ENCODE results near the gene CCDC124.
A peak's percentile ranks its signal among the peaks of the same experiment; 100 is the strongest.

The CCDC124 gene

GRCh38 chr19:17926044-17926443, 6.8 kb upstream of the CCDC124 start:
- H3K27ac ChIP-seq (ENCODE audit: low read depth, low read length): no peak overlapping the region
- no CpG with 5 or more reads among the region's 4 CpGs for WGBS (ENCODE audit: extremely low coverage, insufficient coverage, low lambda C conversion rate)

GRCh38 chr19:17929056-17929455, 3.8 kb upstream of the CCDC124 start:
- Histone ChIP-seq H4K8ac (ENCODE audit: low read depth, low read length) (no peak overlapping the region), H3K4me2 (ENCODE audit: low read length) (no peak overlapping the region), H3K4me3 (ENCODE audit: low read length) (no peak overlapping the region), H3K4ac (ENCODE audit: low read depth, low read length) (no peak overlapping the region), H2BK5ac (ENCODE audit: low read length) (no peak overlapping the region), H3K18ac (ENCODE audit: low read length) (no peak overlapping the region), H3K79me1 (ENCODE audit: low read length) (peaks cover 7% of the 10 kb centered on the region), H3K27ac (ENCODE audit: low read depth, low read length) (no peak overlapping the region), H2BK15ac (replicated peaks; ENCODE audit: low read depth) (no peak overlapping the region), H2AK5ac (ENCODE audit: low read length) (no peak overlapping the region), H3K23ac (ENCODE audit: low read length) (no peak overlapping the region), H4K5ac (ENCODE audit: low read length) (no peak overlapping the region), H3K56ac (ENCODE audit: low read length) (no peak overlapping the region), H3K36me3 (ENCODE audit: control insufficient read depth, insufficient read depth, low read length) (no peaks in the 10 kb centered on the region), H3K27me3 (ENCODE audit: insufficient read depth, low read length, poor library complexity) (no peaks in the 10 kb centered on the region), H2BK120ac (ENCODE audit: low read depth, low read length) (no peak overlapping the region), H3K4me1 (ENCODE audit: control insufficient read depth, low read depth, low read length) (peaks cover 2% of the 10 kb centered on the region), H3K79me2 (ENCODE audit: control insufficient read depth, insufficient read depth, low read length) (peaks cover 7% of the 10 kb centered on the region), H3K9ac (ENCODE audit: low read length) (no peak overlapping the region)
- no CpG with 5 or more reads among the region's 4 CpGs for WGBS (ENCODE audit: extremely low coverage, insufficient coverage, low lambda C conversion rate)
- DNase-seq: no peak

More at GRCh38 chr19:17926044-17926443, 6.8 kb upstream of the CCDC124 start:
- H3K4me2 ChIP-seq (ENCODE audit: low read length): no peak overlapping the region
- H3K4ac ChIP-seq (ENCODE audit: low read depth, low read length): no peak overlapping the region
- H3K23ac ChIP-seq (ENCODE audit: low read length): no peak overlapping the region
- H2BK120ac ChIP-seq (ENCODE audit: low read depth, low read length): no peak overlapping the region
- no peak overlapping the region for H4K8ac ChIP-seq (ENCODE audit: low read depth, low read length)
- H2BK15ac ChIP-seq (replicated peaks; ENCODE audit: low read depth): no peak overlapping the region
- no peaks in the 10 kb centered on the region for H3K4me1 ChIP-seq (ENCODE audit: control insufficient read depth, low read depth, low read length)
- H3K18ac ChIP-seq (ENCODE audit: low read length): no peak overlapping the region
- H3K36me3 ChIP-seq (ENCODE audit: control insufficient read depth, insufficient read depth, low read length): no peaks in the 10 kb centered on the region
- H3K79me1 ChIP-seq (ENCODE audit: low read length): no peaks in the 10 kb centered on the region
- no peak overlapping the region for H3K9ac ChIP-seq (ENCODE audit: low read length)
- H4K5ac ChIP-seq (ENCODE audit: low read length): no peak overlapping the region
- H3K4me3 ChIP-seq (ENCODE audit: low read length): no peak overlapping the region
- no peak overlapping the region for H3K56ac ChIP-seq (ENCODE audit: low read length)
- H3K27me3 ChIP-seq (ENCODE audit: insufficient read depth, low read length, poor library complexity): no peaks in the 10 kb centered on the region
- H2BK5ac ChIP-seq (ENCODE audit: low read length): no peak overlapping the region
- no peaks in the 10 kb centered on the region for H3K79me2 ChIP-seq (ENCODE audit: control insufficient read depth, insufficient read depth, low read length)
- no peak for DNase-seq
- no peak overlapping the region for H2AK5ac ChIP-seq (ENCODE audit: low read length)

GRCh38 chr19:17931532-17932191, 1.2 kb upstream of the CCDC124 start:
- Histone ChIP-seq H3K9ac (ENCODE audit: low read length) (peak overlapping the region; percentile 79), H2BK5ac (ENCODE audit: low read length) (no peak overlapping the region), H2BK120ac (ENCODE audit: low read depth, low read length) (no peak overlapping the region), H3K27ac (ENCODE audit: low read depth, low read length) (no peak overlapping the region), H3K4me2 (ENCODE audit: low read length) (peak overlapping the region; percentile 84), H3K4ac (ENCODE audit: low read depth, low read length) (no peak overlapping the region), H3K23ac (ENCODE audit: low read length) (no peak overlapping the region), H3K4me1 (ENCODE audit: control insufficient read depth, low read depth, low read length) (peaks cover 2% of the 10 kb centered on the region), H3K56ac (ENCODE audit: low read length) (peak overlapping the region; percentile 86), H3K79me1 (ENCODE audit: low read length) (peaks cover 7% of the 10 kb centered on the region), H4K5ac (ENCODE audit: low read length) (peak overlapping the region; percentile 99), H3K4me3 (ENCODE audit: low read length) (no peak overlapping the region), H3K18ac (ENCODE audit: low read length) (no peak overlapping the region), H3K27me3 (ENCODE audit: insufficient read depth, low read length, poor library complexity) (no peaks in the 10 kb centered on the region), H3K36me3 (ENCODE audit: control insufficient read depth, insufficient read depth, low read length) (no peaks in the 10 kb centered on the region), H2AK5ac (ENCODE audit: low read length) (no peak overlapping the region), H3K79me2 (ENCODE audit: control insufficient read depth, insufficient read depth, low read length) (peaks cover 7% of the 10 kb centered on the region), H2BK15ac (replicated peaks; ENCODE audit: low read depth) (no peak overlapping the region), H4K8ac (ENCODE audit: low read depth, low read length) (no peak overlapping the region)
- no CpG with 5 or more reads among the region's 14 CpGs for WGBS (ENCODE audit: extremely low coverage, insufficient coverage, low lambda C conversion rate)
- peak; percentile 89 for DNase-seq

- Histone ChIP-seq H3K79me1 (ENCODE audit: low read length) (peaks cover 7% of the 10 kb centered on the region), H4K8ac (ENCODE audit: low read depth, low read length) (no peak overlapping the region), H3K27ac (ENCODE audit: low read depth, low read length) (no peak overlapping the region), H3K27me3 (ENCODE audit: insufficient read depth, low read length, poor library complexity) (no peaks in the 10 kb centered on the region), H2BK120ac (ENCODE audit: low read depth, low read length) (no peak overlapping the region), H2BK5ac (ENCODE audit: low read length) (no peak overlapping the region), H3K9ac (ENCODE audit: low read length) (peak overlapping the region; percentile 97), H3K23ac (ENCODE audit: low read length) (no peak overlapping the region), H3K36me3 (ENCODE audit: control insufficient read depth, insufficient read depth, low read length) (no peaks in the 10 kb centered on the region), H3K56ac (ENCODE audit: low read length) (peak overlapping the region; percentile 85), H3K4ac (ENCODE audit: low read depth, low read length) (peak overlapping the region; percentile 50), H3K79me2 (ENCODE audit: control insufficient read depth, insufficient read depth, low read length) (peaks cover 7% of the 10 kb centered on the region), H3K4me3 (ENCODE audit: low read length) (peak overlapping the region; percentile 92), H3K4me2 (ENCODE audit: low read length) (peak overlapping the region; percentile 97), H2AK5ac (ENCODE audit: low read length) (peak overlapping the region; percentile 78), H3K18ac (ENCODE audit: low read length) (peak overlapping the region; percentile 33), H3K4me1 (ENCODE audit: control insufficient read depth, low read depth, low read length) (peaks cover 2% of the 10 kb centered on the region), H4K5ac (ENCODE audit: low read length) (no peak overlapping the region), H2BK15ac (replicated peaks; ENCODE audit: low read depth) (no peak overlapping the region)
- DNase-seq: no peak
- WGBS (ENCODE audit: extremely low coverage, insufficient coverage, low lambda C conversion rate): no CpG with 5 or more reads among the region's 19 CpGs
Observed at GRCh38 chr19:17933414-17934129, 757 bp downstream of the CCDC124 start.

GRCh38 chr19:17936379-17936778, 3.6 kb downstream of the CCDC124 start:
- Histone ChIP-seq H2AK5ac (ENCODE audit: low read length) (no peak overlapping the region), H3K4me2 (ENCODE audit: low read length) (no peak overlapping the region), H3K9ac (ENCODE audit: low read length) (no peak overlapping the region), H3K23ac (ENCODE audit: low read length) (no peak overlapping the region), H3K36me3 (ENCODE audit: control insufficient read depth, insufficient read depth, low read length) (peaks cover 2% of the 10 kb centered on the region), H4K5ac (ENCODE audit: low read length) (no peak overlapping the region), H3K27ac (ENCODE audit: low read depth, low read length) (no peak overlapping the region), H3K56ac (ENCODE audit: low read length) (no peak overlapping the region), H3K4me1 (ENCODE audit: control insufficient read depth, low read depth, low read length) (peaks cover 2% of the 10 kb centered on the region), H2BK15ac (replicated peaks; ENCODE audit: low read depth) (no peak overlapping the region), H3K4me3 (ENCODE audit: low read length) (no peak overlapping the region), H3K27me3 (ENCODE audit: insufficient read depth, low read length, poor library complexity) (no peaks in the 10 kb centered on the region), H3K79me2 (ENCODE audit: control insufficient read depth, insufficient read depth, low read length) (peaks cover 7% of the 10 kb centered on the region), H2BK120ac (ENCODE audit: low read depth, low read length) (no peak overlapping the region), H2BK5ac (ENCODE audit: low read length) (no peak overlapping the region), H3K4ac (ENCODE audit: low read depth, low read length) (no peak overlapping the region), H3K18ac (ENCODE audit: low read length) (no peak overlapping the region), H3K79me1 (ENCODE audit: low read length) (peaks cover 7% of the 10 kb centered on the region), H4K8ac (ENCODE audit: low read depth, low read length) (no peak overlapping the region)
- WGBS (ENCODE audit: extremely low coverage, insufficient coverage, low lambda C conversion rate): no CpG with 5 or more reads among the region's 21 CpGs
- DNase-seq: no peak
